Sigmoid colon (tissue), 7 donors: ENCODE data around the gene CAPZA1. TPM values are rescaled to one million over a fixed set of nuclear protein-coding genes. Genes with fewer than 3 reads are reported as not detected.

Experiments
- DNase-seq: peaks from one replicate; pipeline ENCODE4 v3.0.0-alpha.2; 2019
- H3K27ac ChIP-seq, 4 donors: fragments of 200-600 bp; sonication (generic); one replicate each; pipeline ENCODE4 v1.5.1; 2016 to 2019; ENCODE audit warnings: mild to moderate bottlenecking in 1 of 4
- H3K27me3 ChIP-seq, 3 donors: fragments of 200-600 bp; sonication (generic); one replicate each; pipeline ENCODE4 v1.5.1; 2019; ENCODE audit warnings: mild to moderate bottlenecking in 1 of 3
- H3K36me3 ChIP-seq, 4 donors: fragments of 200-600 bp; sonication (generic); one replicate each; pipeline ENCODE4 v1.5.1; 2016 to 2019
- H3K4me1 ChIP-seq, 4 donors: fragments of 200-600 bp; sonication (generic); one replicate each; pipeline ENCODE4 v1.5.1; 2017 to 2019
- H3K4me3 ChIP-seq, 4 donors: fragments of 200-600 bp; sonication (generic); one replicate each; pipeline ENCODE4 v1.5.1; 2017 to 2019; ENCODE audit warnings: mild to moderate bottlenecking in 2 of 4, moderate library complexity in 1 of 4
- H3K9me3 ChIP-seq, 4 donors: fragments of 200-600 bp in 3 of 4; sonication (generic) in 3 of 4; one replicate each; pipeline versions ENCODE4 v1.5.1 to v1.6.1; 2013 to 2019
- EP300 ChIP-seq, 4 donors: sonication (generic); formaldehyde crosslinking; IDR thresholded peaks; one replicate each; pipeline ENCODE4 v1.6.1; 2017; ENCODE audit warnings: antibody characterized with exemption in 4 of 4
- POLR2A ChIP-seq, 2 donors: fragments of 450-650 bp; IDR thresholded peaks; one replicate each; pipeline ENCODE4 v1.6.1; 2016; ENCODE audit warnings: antibody characterized with exemption in 2 of 2, mild to moderate bottlenecking in 2 of 2, moderate library complexity in 2 of 2
- POLR2AphosphoS5 ChIP-seq, 4 donors: sonication (generic); formaldehyde crosslinking; IDR thresholded peaks; one replicate each; pipeline ENCODE4 v1.6.1; 2017; ENCODE audit warnings: antibody characterized with exemption in 4 of 4
- WGBS, 2 donors: extraction: QIAGEN DNeasy Blood & Tissue Kit; methylation state at CpG; one replicate each; pipeline ENCODE4 v1.1.7; 2013; 5-methylcytosine and 5-hydroxymethylcytosine counted together
- intact Hi-C: fragments of 100-400 bp; cut with DNase I; formaldehyde crosslinking; loops from one replicate; pipeline ENCODE4 v1.15.1; 2023
- polyA plus RNA-seq, 3 donors: library from polyadenylated mRNA; stranded (reverse); fragments of 200-250 nt; gene quantifications; one replicate each; pipeline ENCODE4 v1.2.3, GENCODE V29; 2013
- total RNA-seq, 4 donors: library from RNA; depleted of rRNA; stranded (reverse); fragments of >200 nt; gene quantifications; one replicate each; pipeline ENCODE4 v1.1.0, GENCODE V29; 2016
- TF ChIP-seq, protein P1 (sequence below), 4 experiments: fragments of 450-650 bp in 3 of 4; fragments of 200-600 bp in 1 of 4; IDR thresholded peaks; one replicate each; pipeline ENCODE4 v1.5.1; 2016 to 2019; ENCODE audit warnings: antibody characterized with exemption in 4 of 4, mild to moderate bottlenecking in 3 of 4, moderate library complexity in 2 of 4
- donor health status: healthy with polysubstance abuse.
- donor health status: Bipolar disorder and iron deficiency.
- donor health status: healthy.

CAPZA1 gene
- total and polyA plus RNA-seq, 7 donors, result 75.9 to 160 (median 90.6) TPM

DNA sequence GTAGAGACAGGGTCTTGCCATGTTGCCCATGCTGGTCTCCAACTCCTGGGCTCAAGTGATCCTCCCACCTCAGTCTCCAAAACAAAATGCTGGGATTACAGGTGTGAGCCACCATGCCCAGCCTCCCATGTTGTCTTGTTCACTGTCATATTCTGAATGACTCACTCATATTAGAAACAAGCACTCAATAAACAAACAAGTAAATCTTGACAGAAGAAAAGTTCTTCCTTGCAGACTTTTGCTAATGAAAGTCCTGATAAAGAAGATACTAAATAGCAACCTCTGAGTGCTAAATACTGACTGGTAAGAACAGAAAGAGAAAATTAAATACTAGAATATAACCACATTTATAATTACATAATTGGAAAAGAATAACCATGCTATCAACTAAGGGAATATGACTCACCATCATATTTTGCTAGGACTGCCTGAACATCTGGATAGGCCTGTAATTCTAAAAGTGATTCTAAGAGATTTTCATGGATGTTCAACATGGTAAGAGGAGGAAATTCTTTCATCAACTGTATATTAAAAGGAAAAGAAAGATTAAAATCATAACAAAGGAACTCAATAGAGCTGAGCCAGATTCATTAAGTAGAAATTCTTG is 37.9 kb upstream of the CAPZA1 start:
- no peak for DNase-seq
- no peaks in the 10 kb centered on the region for H3K9me3 ChIP-seq
- H3K36me3 ChIP-seq, result peaks cover 0 to 48% (median 7%) of the 10 kb centered on the region in 4 donors
- H3K27me3 ChIP-seq, result no peaks in the 10 kb centered on the region
- H3K4me1 ChIP-seq, result peaks cover 0 to 16% (median 9%) of the 10 kb centered on the region in 4 donors
- H3K27ac ChIP-seq, result no peak overlapping the region
- TF ChIP-seq EP300 (IDR thresholded peaks at IDR 0.05) (no peak), POLR2A (IDR thresholded peaks at IDR 0.05) (no peak), POLR2AphosphoS5 (IDR thresholded peaks at IDR 0.05) (no peak)
- TF ChIP-seq, protein P1, sequence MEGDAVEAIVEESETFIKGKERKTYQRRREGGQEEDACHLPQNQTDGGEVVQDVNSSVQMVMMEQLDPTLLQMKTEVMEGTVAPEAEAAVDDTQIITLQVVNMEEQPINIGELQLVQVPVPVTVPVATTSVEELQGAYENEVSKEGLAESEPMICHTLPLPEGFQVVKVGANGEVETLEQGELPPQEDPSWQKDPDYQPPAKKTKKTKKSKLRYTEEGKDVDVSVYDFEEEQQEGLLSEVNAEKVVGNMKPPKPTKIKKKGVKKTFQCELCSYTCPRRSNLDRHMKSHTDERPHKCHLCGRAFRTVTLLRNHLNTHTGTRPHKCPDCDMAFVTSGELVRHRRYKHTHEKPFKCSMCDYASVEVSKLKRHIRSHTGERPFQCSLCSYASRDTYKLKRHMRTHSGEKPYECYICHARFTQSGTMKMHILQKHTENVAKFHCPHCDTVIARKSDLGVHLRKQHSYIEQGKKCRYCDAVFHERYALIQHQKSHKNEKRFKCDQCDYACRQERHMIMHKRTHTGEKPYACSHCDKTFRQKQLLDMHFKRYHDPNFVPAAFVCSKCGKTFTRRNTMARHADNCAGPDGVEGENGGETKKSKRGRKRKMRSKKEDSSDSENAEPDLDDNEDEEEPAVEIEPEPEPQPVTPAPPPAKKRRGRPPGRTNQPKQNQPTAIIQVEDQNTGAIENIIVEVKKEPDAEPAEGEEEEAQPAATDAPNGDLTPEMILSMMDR (IDR thresholded peaks at IDR 0.05), result no peak
- H3K4me3 ChIP-seq, result no peak overlapping the region
- intact Hi-C loops, result no loop called here

DNA sequence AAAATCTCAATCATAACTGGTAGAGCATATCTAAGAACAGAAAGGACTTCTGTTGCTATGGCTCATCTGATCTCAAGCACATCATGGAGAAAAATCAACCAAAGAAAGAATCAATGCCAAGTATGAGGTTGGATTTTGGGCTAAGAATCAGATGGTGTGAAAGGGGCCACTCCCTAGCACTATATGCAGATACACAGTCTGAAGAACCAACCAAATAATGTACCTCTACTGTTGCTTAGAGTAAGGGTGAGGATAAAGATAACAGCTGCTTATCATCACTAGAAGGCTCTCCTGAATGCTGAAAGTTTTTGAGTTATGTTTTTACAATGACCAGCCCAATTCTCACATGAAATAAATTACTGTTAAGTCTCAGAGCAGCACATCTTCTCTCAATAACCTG is 36.3 kb upstream of the CAPZA1 start:
- Histone ChIP-seq H3K9me3 (no peaks in the 10 kb centered on the region), H3K4me3 (no peak overlapping the region), H3K27me3 (no peaks in the 10 kb centered on the region), H3K27ac (no peak overlapping the region), H3K4me1 (peaks cover 0 to 16% (median 9%) of the 10 kb centered on the region in 4 donors), H3K36me3 (peaks cover 0 to 41% (median under 1%) of the 10 kb centered on the region in 4 donors)
- DNase-seq, result no peak
- intact Hi-C loops, result no loop called here
- no peak for TF ChIP-seq EP300 (IDR thresholded peaks at IDR 0.05)
- no peak for TF ChIP-seq POLR2AphosphoS5 (IDR thresholded peaks at IDR 0.05)
- no peak for TF ChIP-seq POLR2A (IDR thresholded peaks at IDR 0.05)
- TF ChIP-seq, protein P1 (IDR thresholded peaks at IDR 0.05), result no peak

DNA sequence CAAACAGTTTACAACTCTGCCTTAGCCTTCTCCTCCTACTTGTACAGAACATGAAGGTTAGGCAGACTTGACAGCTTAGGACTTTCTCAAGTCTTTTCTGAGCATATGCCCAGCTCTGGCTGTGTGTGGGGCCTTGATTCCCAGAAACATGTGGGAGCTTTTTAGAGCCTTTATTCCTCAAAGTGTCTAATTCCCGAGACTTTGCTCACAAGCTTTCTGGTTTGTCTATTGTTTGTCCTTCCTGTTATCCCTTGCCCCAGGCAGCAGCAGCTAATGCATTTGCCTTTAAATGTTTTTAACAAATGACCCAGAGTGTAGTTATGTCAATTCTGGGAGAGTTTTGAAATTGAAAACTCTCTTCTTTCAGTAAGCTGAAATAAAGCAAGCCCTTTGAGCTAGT is 29.9 kb upstream of the CAPZA1 start:
- Histone ChIP-seq H3K27me3 (no peaks in the 10 kb centered on the region), H3K36me3 (peaks cover 0 to 60% (median 9%) of the 10 kb centered on the region in 4 donors), H3K27ac (no peak overlapping the region), H3K4me3 (no peak overlapping the region), H3K4me1 (no peaks in the 10 kb centered on the region), H3K9me3 (peaks cover 0 to 4% (median 0%) of the 10 kb centered on the region in 4 donors)
- WGBS, 2 donors, result 95 to 99% methylated on average over 1 of the region's 1 CpG
- no peak for DNase-seq
- intact Hi-C loops, result no loop called here
- no peak for TF ChIP-seq POLR2AphosphoS5 (IDR thresholded peaks at IDR 0.05)
- TF ChIP-seq POLR2A (IDR thresholded peaks at IDR 0.05), result no peak
- no peak for TF ChIP-seq EP300 (IDR thresholded peaks at IDR 0.05)
- TF ChIP-seq, protein P1 (IDR thresholded peaks at IDR 0.05), result no peak

DNA sequence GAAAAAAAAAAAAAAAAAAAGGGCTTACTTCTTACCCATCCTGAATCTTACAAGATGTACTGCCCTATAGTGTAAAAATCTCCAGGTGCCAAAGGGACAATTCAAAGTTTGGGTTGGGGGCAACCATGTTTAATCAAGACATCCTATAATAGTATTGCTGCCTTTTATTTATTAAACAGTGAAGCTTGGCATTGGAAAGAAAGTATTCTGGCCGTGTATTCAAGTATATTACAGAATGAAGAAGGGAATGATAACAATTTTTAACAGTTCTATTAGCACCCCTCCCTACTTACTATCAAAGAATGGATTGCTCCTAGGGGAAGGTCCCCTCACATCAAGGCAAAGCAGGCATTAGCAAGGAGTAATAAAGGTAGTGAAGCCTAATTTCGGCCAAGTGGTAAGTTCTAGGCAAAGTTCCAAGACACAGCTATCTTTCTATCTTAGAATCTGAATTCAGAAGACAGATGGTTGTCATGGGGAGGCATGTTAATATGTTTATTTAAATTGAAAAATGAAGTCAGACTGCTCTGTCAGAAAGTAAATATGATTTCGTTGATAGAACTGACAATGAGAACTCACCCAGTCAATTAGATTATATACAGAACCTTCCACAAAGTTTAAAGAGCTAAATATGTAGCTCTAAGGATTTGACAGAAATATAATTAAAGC is 25.3 kb upstream of the CAPZA1 start:
- Histone ChIP-seq H3K27me3 (no peaks in the 10 kb centered on the region), H3K36me3 (peaks cover 6 to 80% (median 20%) of the 10 kb centered on the region in 4 donors), H3K4me1 (no peaks in the 10 kb centered on the region), H3K4me3 (no peak overlapping the region), H3K27ac (no peak overlapping the region), H3K9me3 (peaks cover 0 to 4% (median 0%) of the 10 kb centered on the region in 4 donors)
- intact Hi-C loops, result no loop called here
- no peak for DNase-seq
- WGBS, 2 donors, result 57 to 70% methylated on average over 3 of the region's 3 CpGs
- no peak for TF ChIP-seq POLR2A (IDR thresholded peaks at IDR 0.05)
- TF ChIP-seq, protein P1 (IDR thresholded peaks at IDR 0.05), result no peak
- no peak for TF ChIP-seq POLR2AphosphoS5 (IDR thresholded peaks at IDR 0.05)
- no peak for TF ChIP-seq EP300 (IDR thresholded peaks at IDR 0.05)
